Testis (tissue), 2 donors: ENCODE measurements around the gene CORO2B.

Source experiments
- POLR2A ChIP-seq: fragments of 450-650 bp; IDR thresholded peaks from one replicate; pipeline ENCODE4 v1.6.1; 2017; ENCODE audit warnings: antibody characterized with exemption, mild to moderate bottlenecking, moderate library complexity
- TF ChIP-seq, protein P1 (sequence below), 3 experiments: fragments of 450-650 bp in 2 of 3; fragments of 200-600 bp in 1 of 3; sonication (generic) in 1 of 3; IDR thresholded peaks; one replicate each; pipeline ENCODE4 v1.5.1; 2016 to 2019; ENCODE audit warnings: antibody characterized with exemption in 3 of 3, mild to moderate bottlenecking in 2 of 3, moderate library complexity in 1 of 3

DNA sequence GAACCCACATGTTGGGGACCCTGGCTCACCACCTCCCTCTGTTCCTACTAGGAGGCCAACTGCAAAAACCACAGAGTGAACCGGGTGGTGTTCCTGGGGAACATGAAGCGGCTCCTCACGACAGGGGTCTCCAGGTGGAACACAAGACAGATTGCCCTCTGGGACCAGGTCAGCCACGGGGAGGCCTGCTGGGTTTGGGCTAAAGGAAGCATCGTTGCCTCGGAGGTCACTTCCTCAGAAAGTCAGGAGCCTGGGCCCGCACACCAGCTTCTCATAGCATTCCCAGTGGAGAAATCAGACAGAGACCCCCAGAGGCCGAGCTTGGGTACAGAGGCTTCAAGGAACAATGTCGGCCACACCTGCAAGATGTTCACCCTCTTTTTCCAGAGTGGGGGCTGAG lies 135.1 kb downstream of the CORO2B start:
- no peak for TF ChIP-seq POLR2A
- TF ChIP-seq, protein P1, sequence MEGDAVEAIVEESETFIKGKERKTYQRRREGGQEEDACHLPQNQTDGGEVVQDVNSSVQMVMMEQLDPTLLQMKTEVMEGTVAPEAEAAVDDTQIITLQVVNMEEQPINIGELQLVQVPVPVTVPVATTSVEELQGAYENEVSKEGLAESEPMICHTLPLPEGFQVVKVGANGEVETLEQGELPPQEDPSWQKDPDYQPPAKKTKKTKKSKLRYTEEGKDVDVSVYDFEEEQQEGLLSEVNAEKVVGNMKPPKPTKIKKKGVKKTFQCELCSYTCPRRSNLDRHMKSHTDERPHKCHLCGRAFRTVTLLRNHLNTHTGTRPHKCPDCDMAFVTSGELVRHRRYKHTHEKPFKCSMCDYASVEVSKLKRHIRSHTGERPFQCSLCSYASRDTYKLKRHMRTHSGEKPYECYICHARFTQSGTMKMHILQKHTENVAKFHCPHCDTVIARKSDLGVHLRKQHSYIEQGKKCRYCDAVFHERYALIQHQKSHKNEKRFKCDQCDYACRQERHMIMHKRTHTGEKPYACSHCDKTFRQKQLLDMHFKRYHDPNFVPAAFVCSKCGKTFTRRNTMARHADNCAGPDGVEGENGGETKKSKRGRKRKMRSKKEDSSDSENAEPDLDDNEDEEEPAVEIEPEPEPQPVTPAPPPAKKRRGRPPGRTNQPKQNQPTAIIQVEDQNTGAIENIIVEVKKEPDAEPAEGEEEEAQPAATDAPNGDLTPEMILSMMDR (IDR thresholded peaks at IDR 0.05), result no peak
